Ectodermal cell (in vitro differentiated cells): ENCODE results near the gene TRPC3. TPM values are rescaled to one million over a fixed set of nuclear protein-coding genes. Genes with fewer than 3 reads are reported as not detected.

Source experiments
- H3K27ac ChIP-seq: 2 replicates; pipeline ENCODE4 v1.7.0; 2013; ENCODE audit warnings: mild to moderate bottlenecking, low read depth, low read length; ENCODE audit not compliant: insufficient read depth, poor library complexity, severe bottlenecking
- H3K27me3 ChIP-seq: 2 replicates; pipeline ENCODE4 v1.7.0; 2013; ENCODE audit warnings: mild to moderate bottlenecking, low read length; ENCODE audit not compliant: insufficient read depth, control insufficient read depth, poor library complexity, severe bottlenecking
- H3K36me3 ChIP-seq: one replicate; pipeline ENCODE4 v1.7.0; 2013; ENCODE audit warnings: low read length; ENCODE audit not compliant: control insufficient read depth, insufficient read depth
- H3K4me1 ChIP-seq: one replicate; pipeline ENCODE4 v1.7.0; 2013; ENCODE audit warnings: low read length; ENCODE audit not compliant: control insufficient read depth, insufficient read depth
- H3K4me3 ChIP-seq: 2 replicates; pipeline ENCODE4 v1.7.0; 2013; ENCODE audit warnings: low read depth, low read length, control low read depth; ENCODE audit not compliant: insufficient read depth
- H3K9me3 ChIP-seq: 2 replicates; pipeline ENCODE4 v1.7.0; 2013; ENCODE audit warnings: mild to moderate bottlenecking, low read length, moderate library complexity; ENCODE audit not compliant: control insufficient read depth
- WGBS, 2 experiments: methylation state at CpG; one replicate each; pipeline ENCODE4 v1.1.7; 2013; ENCODE audit warnings: missing lambda C conversion rate in 2 of 2; 5-methylcytosine and 5-hydroxymethylcytosine counted together
- polyA plus RNA-seq, 4 experiments: library from polyadenylated mRNA; stranded (reverse); fragments of 50-300 nt; gene quantifications; one replicate each; pipeline ENCODE4 v1.2.3, GENCODE V29; 2013

TRPC3 gene
- polyA plus RNA-seq (2013, experiment 1 of 4): 0.11 TPM
- 0.09 TPM for polyA plus RNA-seq (2013, experiment 2 of 4)
- 0.11 TPM for polyA plus RNA-seq (2013, experiment 3 of 4)
- 0.12 TPM for polyA plus RNA-seq (2013, experiment 4 of 4)

DNA sequence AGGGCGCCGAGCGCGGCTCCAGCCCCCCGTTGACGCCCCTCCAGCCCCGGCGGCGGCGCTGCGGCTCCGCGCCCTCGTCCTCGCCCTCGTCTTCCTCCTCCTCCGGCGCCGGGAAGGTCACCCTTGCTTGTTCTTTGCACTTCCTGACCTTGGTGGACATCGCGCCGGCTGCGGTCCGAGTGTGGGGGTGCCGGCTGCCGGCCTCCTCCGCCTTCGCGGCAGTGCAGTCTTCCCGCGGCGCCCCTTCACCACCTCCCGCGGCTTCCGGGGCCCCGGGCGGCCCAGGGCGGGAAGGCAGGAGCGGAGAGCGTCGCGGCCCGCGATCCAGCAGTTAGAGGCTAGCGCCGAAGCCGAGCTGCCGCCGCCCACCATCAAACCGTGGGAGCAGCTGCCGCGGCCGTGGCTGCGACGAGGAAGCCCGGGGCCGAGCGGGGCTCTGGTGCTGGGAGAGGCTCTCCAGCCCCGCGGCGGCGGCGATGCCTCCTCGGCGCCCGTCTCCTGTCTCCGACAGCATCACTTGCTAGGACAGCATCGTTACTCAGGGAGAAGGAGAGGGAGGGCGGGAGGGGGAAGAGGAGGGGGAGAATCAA, at the start of gene TRPC3:
Gene TRPC3 (minus strand): TSS at position 540 of the 590 bp plus-strand sequence. CDS start 380 bp downstream, at position 160.
- H3K4me3 ChIP-seq: peak within 1 kb of the TSS; percentile 44
- no peaks in the 10 kb centered on the region for H3K36me3 ChIP-seq
- no peaks in the 10 kb centered on the region for H3K9me3 ChIP-seq
- peaks cover 76% of the 10 kb centered on the region for H3K27me3 ChIP-seq
- no peak within 1 kb of the TSS for H3K27ac ChIP-seq
- 1% methylated on average over 65 to 68 of the region's 69 CpGs for WGBS, 2 experiments
- no peaks in the 10 kb centered on the region for H3K4me1 ChIP-seq

- Histone ChIP-seq H3K4me3 (no peak overlapping the region), H3K27me3 (no peaks in the 10 kb centered on the region), H3K9me3 (no peaks in the 10 kb centered on the region), H3K4me1 (no peaks in the 10 kb centered on the region), H3K36me3 (no peaks in the 10 kb centered on the region), H3K27ac (no peak overlapping the region)
- 82 to 87% methylated on average over 4 of the region's 4 CpGs for WGBS, 2 experiments
These were observed 49.0 kb upstream of the TRPC3 start for GRCh38 chr4:122000849-122001248.

- no peaks in the 10 kb centered on the region for H3K9me3 ChIP-seq
- H3K36me3 ChIP-seq: no peaks in the 10 kb centered on the region
- H3K4me3 ChIP-seq: no peak overlapping the region
- WGBS, 2 experiments: 65 to 67% methylated on average over 4 of the region's 4 CpGs
- H3K27ac ChIP-seq: no peak overlapping the region
- no peaks in the 10 kb centered on the region for H3K4me1 ChIP-seq
- H3K27me3 ChIP-seq: no peaks in the 10 kb centered on the region
These were observed 46.2 kb upstream of the TRPC3 start for GRCh38 chr4:121998024-121998423.

GRCh38 chr4:121995790-121996537, 44.1 kb upstream of the TRPC3 start:
- no peaks in the 10 kb centered on the region for H3K4me1 ChIP-seq
- no peaks in the 10 kb centered on the region for H3K36me3 ChIP-seq
- no peak overlapping the region for H3K27ac ChIP-seq
- H3K27me3 ChIP-seq: no peaks in the 10 kb centered on the region
- H3K4me3 ChIP-seq: no peak overlapping the region
- WGBS, 2 experiments: 87 to 94% methylated on average over 2 to 3 of the region's 3 CpGs
- H3K9me3 ChIP-seq: no peaks in the 10 kb centered on the region

GRCh38 chr4:121991968-121992367, 40.1 kb upstream of the TRPC3 start:
- no peaks in the 10 kb centered on the region for H3K27me3 ChIP-seq
- H3K9me3 ChIP-seq: no peaks in the 10 kb centered on the region
- no peak overlapping the region for H3K4me3 ChIP-seq
- no peaks in the 10 kb centered on the region for H3K4me1 ChIP-seq
- H3K27ac ChIP-seq: no peak overlapping the region
- no peaks in the 10 kb centered on the region for H3K36me3 ChIP-seq

DNA sequence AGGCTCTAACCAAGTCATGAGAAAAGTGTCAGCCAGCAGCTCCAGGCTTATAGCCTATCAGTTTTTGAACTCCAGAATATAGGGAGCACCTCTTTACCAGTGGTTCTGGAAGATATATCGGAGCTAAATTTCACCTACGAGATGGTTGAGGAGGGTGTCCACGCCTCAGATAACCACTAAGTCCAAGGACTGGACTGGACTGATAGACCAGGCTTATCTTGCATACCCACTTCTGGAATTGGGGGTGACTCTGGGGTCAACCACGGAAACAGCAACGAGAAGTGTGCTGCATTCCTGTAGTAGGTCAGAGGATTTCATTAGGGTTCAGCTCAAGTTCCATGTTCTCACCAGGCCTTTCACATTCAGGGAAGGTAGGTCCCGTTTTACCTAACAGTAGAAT, 38.6 kb upstream of the TRPC3 start:
- no peak overlapping the region for H3K4me3 ChIP-seq
- 91 to 94% methylated on average over 5 to 6 of the region's 6 CpGs for WGBS, 2 experiments
- no peak overlapping the region for H3K27ac ChIP-seq
- H3K9me3 ChIP-seq: no peaks in the 10 kb centered on the region
- H3K36me3 ChIP-seq: no peaks in the 10 kb centered on the region
- H3K27me3 ChIP-seq: no peaks in the 10 kb centered on the region
- H3K4me1 ChIP-seq: no peaks in the 10 kb centered on the region

- WGBS, 2 experiments: 90 to 96% methylated on average over 10 of the region's 10 CpGs
- Histone ChIP-seq H3K4me3 (no peak overlapping the region), H3K9me3 (no peaks in the 10 kb centered on the region)
These were observed 37.9 kb upstream of the TRPC3 start for GRCh38 chr4:121989715-121990114.

GRCh38 chr4:121988950-121989349, 37.1 kb upstream of the TRPC3 start:
- 83 to 100% methylated on average over 1 of the region's 1 CpG for WGBS, 2 experiments
- H3K27me3 ChIP-seq: no peaks in the 10 kb centered on the region
- H3K27ac ChIP-seq: no peak overlapping the region
- no peak overlapping the region for H3K4me3 ChIP-seq
- H3K9me3 ChIP-seq: no peaks in the 10 kb centered on the region
- no peaks in the 10 kb centered on the region for H3K4me1 ChIP-seq
- H3K36me3 ChIP-seq: no peaks in the 10 kb centered on the region

More at GRCh38 chr4:121989715-121990114, 37.9 kb upstream of the TRPC3 start:
- Histone ChIP-seq H3K27me3 (no peaks in the 10 kb centered on the region), H3K27ac (no peak overlapping the region), H3K4me1 (no peaks in the 10 kb centered on the region), H3K36me3 (no peaks in the 10 kb centered on the region)

DNA sequence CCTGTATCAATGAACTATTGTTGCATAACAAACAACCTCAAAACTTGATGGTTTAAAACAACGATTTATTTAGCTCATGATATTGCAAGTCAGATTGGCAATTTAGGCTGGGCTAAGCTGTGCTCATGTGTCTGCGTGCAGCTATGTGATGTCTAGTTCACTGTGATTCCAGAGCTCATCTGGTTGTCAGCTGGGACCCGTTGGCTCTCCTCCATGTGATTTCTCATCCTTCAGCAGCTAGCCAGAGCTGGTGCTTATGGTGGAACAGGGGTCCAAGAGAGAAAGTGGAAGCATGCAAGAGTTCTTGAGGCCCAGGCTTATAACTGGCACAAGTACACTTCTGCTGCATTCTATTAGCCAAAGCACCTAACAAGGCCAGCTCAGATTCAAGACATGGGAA, 28.8 kb upstream of the TRPC3 start:
- Histone ChIP-seq H3K4me3 (no peak overlapping the region), H3K27ac (no peak overlapping the region), H3K4me1 (no peaks in the 10 kb centered on the region), H3K27me3 (no peaks in the 10 kb centered on the region), H3K36me3 (no peaks in the 10 kb centered on the region), H3K9me3 (no peaks in the 10 kb centered on the region)
- 74 to 76% methylated on average over 3 of the region's 3 CpGs for WGBS, 2 experiments

DNA sequence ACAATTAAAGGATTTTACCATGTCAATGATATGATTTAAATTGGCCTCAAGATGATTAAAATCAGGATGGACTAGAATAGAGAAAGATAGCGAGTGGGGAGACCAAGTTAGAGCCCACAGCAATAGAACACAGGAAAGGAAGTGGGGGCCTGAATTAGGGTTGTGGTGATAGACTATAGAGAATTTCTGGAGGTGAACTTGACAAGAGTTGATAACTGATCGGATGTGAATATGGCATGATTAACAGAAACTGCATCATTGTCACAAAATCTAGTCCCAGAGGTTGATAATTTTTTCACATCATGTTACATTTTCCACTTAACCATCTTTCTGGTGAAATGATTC, 26.3 kb upstream of the TRPC3 start:
- H3K9me3 ChIP-seq: no peaks in the 10 kb centered on the region
- H3K36me3 ChIP-seq: no peaks in the 10 kb centered on the region
- no peak overlapping the region for H3K4me3 ChIP-seq
- H3K27ac ChIP-seq: no peak overlapping the region
- no peaks in the 10 kb centered on the region for H3K27me3 ChIP-seq
- no peaks in the 10 kb centered on the region for H3K4me1 ChIP-seq
- WGBS, 2 experiments: 92 to 98% methylated on average over 2 of the region's 2 CpGs
